HEK293 (cell line): ENCODE measurements around the gene ANP32A.

ENCODE experiments used
- CTCF ChIA-PET: fragments of 350-600 bp; formaldehyde crosslinking; extraction: SDS; loops from one replicate; lab custom pipeline; 2021; ENCODE audit warnings: antibody characterized with exemption; lab: Yijun Ruan, JAX
- POLR2A ChIA-PET: fragments of 300-600 bp; formaldehyde crosslinking; extraction: SDS; loops from one replicate; lab custom pipeline; 2020; ENCODE audit warnings: antibody characterized with exemption, inconsistent platforms; lab: Yijun Ruan, JAX
- H3K27ac ChIP-seq: fragments of 200-500 bp; sonication (Bioruptor generic); 2 replicates; pipeline ENCODE4 v1.5.1; 2014; ENCODE audit warnings: low read depth, low read length, control low read depth, inconsistent platforms; ENCODE audit errors: extremely low read depth
- H3K36me3 ChIP-seq, 2 experiments: fragments of 200-500 bp in 1 of 2; sonication (Bioruptor generic) in 1 of 2; 1 replicate in 1 of 2; 2 replicates in 1 of 2; pipeline ENCODE4 v1.5.1; 2014 to 2017; ENCODE audit warnings: inconsistent platforms in 2 of 2, low read length in 2 of 2; ENCODE audit not compliant: control insufficient read depth in 2 of 2, insufficient read depth in 1 of 2
- H3K4me1 ChIP-seq: fragments of 200-500 bp; sonication (Bioruptor generic); 2 replicates; pipeline ENCODE4 v1.5.1; 2014; ENCODE audit warnings: mild to moderate bottlenecking, low read length, inconsistent platforms; ENCODE audit not compliant: control insufficient read depth, insufficient read depth
- H3K4me3 ChIP-seq: 2 replicates; pipeline ENCODE4 v1.5.1; 2011; ENCODE audit warnings: low read depth, mild to moderate bottlenecking, control low read depth, low read length, moderate library complexity
- H3K9me3 ChIP-seq: fragments of 200-500 bp; sonication (Bioruptor generic); 2 replicates; pipeline ENCODE4 v1.5.1; 2014; ENCODE audit warnings: low read depth, low read length, inconsistent platforms; ENCODE audit not compliant: control insufficient read depth, insufficient read depth
- ATF2 ChIP-seq: fragments of 450-650 bp; formaldehyde crosslinking; IDR thresholded peaks from 2 replicates; pipeline ENCODE4 v1.5.1; 2016; ENCODE audit warnings: missing biosample characterization, missing genetic modification characterization, low read depth
- GLIS2 ChIP-seq: fragments of 450-650 bp; formaldehyde crosslinking; IDR thresholded peaks from 2 replicates; pipeline ENCODE4 v1.5.1; 2016; ENCODE audit warnings: missing biosample characterization, missing genetic modification characterization
- MYNN ChIP-seq: fragments of 450-650 bp; formaldehyde crosslinking; IDR thresholded peaks from 2 replicates; pipeline ENCODE4 v1.5.1; 2016; ENCODE audit warnings: missing biosample characterization, missing genetic modification characterization, borderline replicate concordance
- PBX3 ChIP-seq: sonication (generic); formaldehyde crosslinking; IDR thresholded peaks from 2 replicates; pipeline ENCODE4 v1.8.1; 2022; ENCODE audit warnings: mild to moderate bottlenecking, moderate library complexity, missing genetic modification reagents
- PRDM2 ChIP-seq: fragments of 450-650 bp; formaldehyde crosslinking; IDR thresholded peaks from 2 replicates; pipeline ENCODE4 v1.5.1; 2016; ENCODE audit warnings: missing biosample characterization, missing genetic modification characterization, borderline replicate concordance
- SALL2 ChIP-seq: fragments of 450-650 bp; formaldehyde crosslinking; IDR thresholded peaks from 2 replicates; pipeline ENCODE4 v1.5.0; 2017; ENCODE audit warnings: missing biosample characterization, mild to moderate bottlenecking, missing genetic modification characterization, borderline replicate concordance
- ZNF341 ChIP-seq: fragments of 450-650 bp; formaldehyde crosslinking; IDR thresholded peaks from 2 replicates; pipeline ENCODE4; 2016; ENCODE audit warnings: low read depth, missing biosample characterization, missing genetic modification characterization
- ZNF398 ChIP-seq: fragments of 450-650 bp; formaldehyde crosslinking; IDR thresholded peaks from 2 replicates; pipeline ENCODE4 v1.5.1; 2017; ENCODE audit warnings: missing biosample characterization, missing genetic modification characterization
- ZNF473 ChIP-seq: fragments of 450-650 bp; formaldehyde crosslinking; IDR thresholded peaks from 2 replicates; pipeline ENCODE4 v1.5.1; 2017; ENCODE audit warnings: missing biosample characterization, missing genetic modification characterization
- ZNF571 ChIP-seq: fragments of 450-650 bp; formaldehyde crosslinking; IDR thresholded peaks from 2 replicates; pipeline ENCODE4 v1.5.0; 2017; ENCODE audit warnings: missing biosample characterization, missing genetic modification characterization
- ZNF624 ChIP-seq: fragments of 450-650 bp; formaldehyde crosslinking; IDR thresholded peaks from 2 replicates; pipeline ENCODE4 v1.5.1; 2017; ENCODE audit warnings: missing biosample characterization, missing genetic modification characterization
- ZNF777 ChIP-seq: fragments of 450-650 bp; formaldehyde crosslinking; IDR thresholded peaks from 2 replicates; pipeline ENCODE4 v1.5.1; 2017; ENCODE audit warnings: missing biosample characterization, missing genetic modification characterization, borderline replicate concordance
- ZNF792 ChIP-seq: fragments of 450-650 bp; formaldehyde crosslinking; IDR thresholded peaks from 2 replicates; pipeline ENCODE4 v1.5.1; 2016; ENCODE audit warnings: missing biosample characterization, missing genetic modification characterization
- ZNF843 ChIP-seq: fragments of 450-650 bp; formaldehyde crosslinking; IDR thresholded peaks from 2 replicates; pipeline ENCODE4 v1.5.1; 2016; ENCODE audit warnings: missing biosample characterization, missing genetic modification characterization
- ZSCAN30 ChIP-seq: fragments of 450-650 bp; IDR thresholded peaks from 2 replicates; pipeline ENCODE4 v1.5.1; 2018; ENCODE audit warnings: missing biosample characterization, mild to moderate bottlenecking, missing genetic modification characterization, moderate library complexity

The ANP32A gene

GRCh38 chr15:68808091-68808490 is 12.6 kb downstream of the ANP32A start (continued):
- TF ChIP-seq ATF2 (no peak), ZSCAN30 (tag by site-specific recombination) (no peak), ZNF843 (tag by site-specific recombination) (no peak), ZNF792 (tag by site-specific recombination) (no peak), PRDM2 (tag by site-specific recombination) (no peak), SALL2 (tag by site-specific recombination) (no peak), GLIS2 (tag by site-specific recombination) (no peak), ZNF473 (tag by site-specific recombination) (no peak), MYNN (tag by site-specific recombination) (no peak), ZNF571 (tag by site-specific recombination) (no peak), ZNF624 (tag by site-specific recombination) (no peak), ZNF777 (tag by site-specific recombination) (no peak)

GRCh38 chr15:68807249-68807648 is 13.4 kb downstream of the ANP32A start:
- ChIA-PET POLR2A (interaction anchor here (1.4 kb wide), 1 partner anchor 13 kb away, joined by 5 read pairs; the partner anchor contains the start of gene ANP32A), CTCF (interaction anchor here (0.6 to 1.4 kb wide), 3 partner anchors 9 to 69 kb away, joined by 4 to 7 read pairs (median 4); no protein-coding TSS in a partner anchor)
- H3K36me3 ChIP-seq = peaks cover 4 to 22% of the 10 kb centered on the region in 2 experiments

More at GRCh38 chr15:68807249-68807648, 13.4 kb downstream of the ANP32A start:
- no peaks in the 10 kb centered on the region; the same call in 1 of the 2 replicates for H3K4me1 ChIP-seq
- no peak overlapping the region for H3K4me3 ChIP-seq
- no peaks in the 10 kb centered on the region for H3K9me3 ChIP-seq
- no peak overlapping the region for H3K27ac ChIP-seq
- no peak for TF ChIP-seq PBX3
- TF ChIP-seq ZNF341 (tag by site-specific recombination) = peak; percentile 66
- TF ChIP-seq ZNF398 (tag by site-specific recombination) = peak; percentile 62
